Globus pallidus (tissue), 1 donor: ENCODE data around the gene ZMIZ2.
"Not testable (repeated sequence)": the region's sequence is repeated elsewhere in the genome, so short reads cannot be mapped to it uniquely, and the experiment has no call there.

Experiments
- DNase-seq: peaks from one replicate; pipeline ENCODE4 v3.0.0-alpha.2; 2015; ENCODE audit warnings: low spot score

Gene ZMIZ2

GRCh38 chr7:44769776-44770294 is 21.2 kb downstream of the ZMIZ2 start:
- peak; percentile 13 for DNase-seq

- DNase-seq, result no peak
Measured at GRCh38 chr7:44771358-44771757, 22.7 kb downstream of the ZMIZ2 start.

- DNase-seq, result no peak
Measured at GRCh38 chr7:44772440-44772839, 23.8 kb downstream of the ZMIZ2 start.

GRCh38 chr7:44772867-44773266 is 24.2 kb downstream of the ZMIZ2 start:
- DNase-seq, result no peak

GRCh38 chr7:44774486-44774885 is 25.8 kb downstream of the ZMIZ2 start:
- not testable (repeated sequence) for DNase-seq

GRCh38 chr7:44775383-44776107 is 26.9 kb downstream of the ZMIZ2 start:
- no peak for DNase-seq

GRCh38 chr7:44776211-44776610 is 27.6 kb downstream of the ZMIZ2 start:
- no peak for DNase-seq

- DNase-seq, result no peak
Measured at GRCh38 chr7:44782460-44782859, 33.8 kb downstream of the ZMIZ2 start.

GRCh38 chr7:44783407-44783806 is 34.8 kb downstream of the ZMIZ2 start:
- no peak for DNase-seq

GRCh38 chr7:44784364-44784763 is 35.7 kb downstream of the ZMIZ2 start:
- DNase-seq, result no peak

- DNase-seq, result not testable (repeated sequence)
Measured at GRCh38 chr7:44785218-44785617, 36.6 kb downstream of the ZMIZ2 start.

GRCh38 chr7:44787041-44787440 is 38.4 kb downstream of the ZMIZ2 start:
- no peak for DNase-seq

GRCh38 chr7:44787762-44788161 is 39.1 kb downstream of the ZMIZ2 start:
- no peak for DNase-seq

- no peak for DNase-seq
Measured at GRCh38 chr7:44789990-44790389, 41.3 kb downstream of the ZMIZ2 start.

GRCh38 chr7:44791278-44792219 is 42.9 kb downstream of the ZMIZ2 start:
- DNase-seq, result no peak

GRCh38 chr7:44793919-44794318 is 45.3 kb downstream of the ZMIZ2 start:
- no peak for DNase-seq

GRCh38 chr7:44794331-44794730 is 45.7 kb downstream of the ZMIZ2 start:
- DNase-seq, result no peak

GRCh38 chr7:44796034-44796503 is 47.4 kb downstream of the ZMIZ2 start:
- DNase-seq, result peak; percentile 38

GRCh38 chr7:44796504-44797328 is 48.1 kb downstream of the ZMIZ2 start, which contains the start of gene PPIA:
Gene PPIA, plus strand, starts transcription at chr7:44796681. Its CDS starts 44 bp downstream, at chr7:44796725.
- DNase-seq, result peak; percentile 95

GRCh38 chr7:44797329-44798258 is 48.9 kb downstream of the ZMIZ2 start:
- DNase-seq, result peak; percentile 92
